GM21576 (cell line): ENCODE results near the gene CCDC183.
A peak's percentile ranks its signal among the peaks of the same experiment; 100 is the strongest.
"Not testable (repeated sequence)": the region's sequence is repeated elsewhere in the genome, so short reads cannot be mapped to it uniquely, and the experiment has no call there.

Experiments
- ATAC-seq: cut with Tn5 transposase; IDR thresholded peaks from one replicate; pipeline ENCODE4 v1.9.1; 2021; ENCODE audit warnings: mild to moderate bottlenecking, moderate library complexity; ENCODE audit not compliant: unreplicated experiment

Gene CCDC183

DNA sequence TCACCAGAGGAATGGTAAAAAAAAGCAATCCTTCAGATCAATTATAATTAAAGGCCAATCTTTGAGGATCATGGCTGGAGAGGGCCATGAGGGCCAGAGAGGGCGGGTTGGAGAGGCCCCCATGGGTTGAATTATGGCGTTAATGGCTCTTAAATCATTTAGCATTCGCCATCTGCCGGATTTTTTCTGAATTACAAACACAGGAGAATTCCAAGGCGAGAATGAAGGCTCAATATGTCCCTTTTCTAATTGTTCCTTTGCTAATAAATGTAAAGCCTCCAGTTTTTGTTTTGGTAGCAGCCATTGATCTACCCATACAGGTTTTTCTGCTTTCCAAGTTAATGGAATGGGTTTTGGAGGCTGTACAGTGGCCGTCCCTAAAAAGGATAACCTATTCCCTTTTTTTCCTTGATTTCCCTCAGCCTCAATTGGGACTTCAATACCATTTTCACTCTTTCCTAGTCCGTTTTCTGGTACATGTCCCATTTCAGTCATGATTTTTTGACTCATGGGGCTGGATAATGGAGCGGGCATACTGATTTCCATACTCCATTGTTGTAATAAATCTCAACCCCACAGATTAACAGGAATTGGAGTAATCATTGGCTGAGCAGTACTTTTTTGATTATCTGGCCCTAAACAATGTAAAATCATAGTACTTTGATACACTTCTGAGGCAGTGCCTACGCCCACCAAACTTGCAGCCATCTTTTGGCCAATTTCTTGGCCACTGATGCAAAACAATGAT is 11.7 kb upstream of the CCDC183 start:
- ATAC-seq, result no peak

- no peak for ATAC-seq
Measured at GRCh38 chr9:136784997-136785361, 11.2 kb upstream of the CCDC183 start.

GRCh38 chr9:136785565-136786355 is 10.4 kb upstream of the CCDC183 start:
- not testable (repeated sequence) for ATAC-seq

DNA sequence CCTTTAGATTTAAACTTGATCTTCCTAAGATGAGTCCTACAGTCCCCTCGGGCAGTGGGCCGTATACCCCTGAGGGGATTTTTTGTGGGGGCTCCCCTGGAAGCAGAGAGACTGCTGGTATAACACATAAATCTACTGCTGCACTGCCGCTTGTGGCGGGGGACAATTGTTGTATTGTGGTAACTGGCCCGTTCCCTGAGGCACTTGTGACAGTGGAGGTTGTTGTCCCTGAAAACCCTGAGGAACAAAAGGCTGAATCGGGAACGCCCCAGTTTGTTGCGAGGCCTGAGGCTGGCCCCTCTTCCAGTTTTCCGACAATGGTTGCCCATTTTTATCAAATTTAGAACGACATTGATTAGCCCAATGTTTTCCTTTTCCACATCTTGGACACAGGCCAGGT is 9.7 kb upstream of the CCDC183 start:
- no peak for ATAC-seq

DNA sequence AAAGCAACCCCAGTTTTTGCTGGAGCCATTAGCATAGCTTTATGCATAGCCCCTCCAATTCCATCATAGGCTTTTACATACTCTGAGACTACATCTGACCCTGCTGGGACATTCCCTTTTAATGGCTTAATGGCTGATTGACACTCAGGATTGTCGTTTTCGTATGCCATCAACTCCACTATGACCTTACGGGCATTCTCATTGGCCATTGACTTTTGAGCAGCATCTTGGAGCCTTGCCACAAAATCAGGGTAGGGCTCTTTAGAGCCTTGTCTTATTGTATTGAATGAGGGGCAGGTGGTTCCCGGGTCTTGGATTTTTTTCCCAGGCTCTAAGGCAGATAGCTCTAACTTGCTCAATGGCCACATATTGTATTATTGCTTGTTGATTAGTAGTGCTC is 9.2 kb upstream of the CCDC183 start:
- not testable (repeated sequence) for ATAC-seq

- ATAC-seq, result no peak
Measured at GRCh38 chr9:136787690-136788400, 8.3 kb upstream of the CCDC183 start.

DNA sequence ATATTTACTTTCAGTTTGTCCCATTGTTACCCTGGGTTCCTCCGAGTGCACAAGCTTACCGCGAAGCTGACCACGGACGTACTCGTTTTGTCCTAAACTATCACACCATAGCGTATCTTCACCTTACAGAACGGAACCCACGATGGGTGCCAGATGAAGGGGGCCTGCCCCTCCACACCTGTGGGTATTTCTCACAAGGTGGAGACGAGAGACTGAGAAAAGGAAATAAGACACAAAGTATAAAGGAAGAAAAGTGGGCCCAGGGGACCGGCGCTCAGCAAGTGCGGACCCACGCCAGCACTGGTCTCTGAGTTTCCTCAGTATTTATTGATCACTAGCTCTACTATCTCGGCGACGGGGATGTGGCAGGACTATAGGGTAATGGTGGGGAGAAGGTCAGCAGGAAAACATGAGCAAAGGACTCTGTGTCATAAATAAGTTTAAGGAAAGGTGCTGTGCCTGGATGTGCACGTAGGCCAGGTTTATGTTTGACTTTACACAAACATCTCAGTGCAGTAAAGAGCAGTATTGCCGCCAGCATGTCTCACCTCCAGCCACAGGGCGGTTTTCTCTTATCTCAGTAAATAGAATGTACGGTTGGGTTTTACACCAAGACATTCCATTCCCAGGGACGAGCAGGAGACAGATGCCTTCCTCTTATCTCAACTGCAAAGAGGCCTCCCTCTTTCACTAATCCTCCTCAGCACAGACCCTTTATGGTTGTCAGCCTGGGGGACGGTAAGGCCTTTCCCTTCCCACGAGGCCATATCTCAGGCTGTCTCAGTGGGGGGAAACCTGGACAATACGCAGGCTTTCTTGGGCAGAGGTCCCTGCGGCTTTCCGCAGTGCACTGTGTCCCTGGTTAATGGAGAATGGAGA is 7.3 kb upstream of the CCDC183 start:
- ATAC-seq, result not testable (repeated sequence)

DNA sequence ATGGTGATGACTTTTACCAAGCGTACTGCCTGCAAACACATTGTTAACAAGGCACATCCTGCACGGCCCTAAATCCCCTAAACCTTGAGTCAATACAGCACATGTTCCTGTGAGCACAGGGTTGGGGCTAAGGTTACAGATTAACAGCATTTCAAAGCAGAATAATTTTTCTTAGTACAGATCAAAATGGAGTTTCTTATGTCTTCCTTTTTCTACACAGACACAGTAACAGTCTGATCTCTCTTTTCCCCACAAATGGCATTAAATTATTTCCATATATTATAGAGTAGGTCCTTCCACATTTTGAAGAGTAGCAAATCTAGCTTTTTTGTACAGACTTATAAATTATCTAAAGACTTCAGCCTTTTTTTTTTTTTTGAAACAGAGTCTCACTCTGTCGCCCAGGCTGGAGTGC is 6.6 kb upstream of the CCDC183 start:
- ATAC-seq, result no peak

- ATAC-seq, result peak; percentile 79
Measured at GRCh38 chr9:136790640-136791515, 5.3 kb upstream of the CCDC183 start, which contains the start of gene TMEM141. Gene TMEM141 (plus strand): TSS chr9:136791344. CDS start chr9:136791371, 27 bp downstream.

- peak; percentile 25 for ATAC-seq
Measured at GRCh38 chr9:136791516-136792276, 4.4 kb upstream of the CCDC183 start.

DNA sequence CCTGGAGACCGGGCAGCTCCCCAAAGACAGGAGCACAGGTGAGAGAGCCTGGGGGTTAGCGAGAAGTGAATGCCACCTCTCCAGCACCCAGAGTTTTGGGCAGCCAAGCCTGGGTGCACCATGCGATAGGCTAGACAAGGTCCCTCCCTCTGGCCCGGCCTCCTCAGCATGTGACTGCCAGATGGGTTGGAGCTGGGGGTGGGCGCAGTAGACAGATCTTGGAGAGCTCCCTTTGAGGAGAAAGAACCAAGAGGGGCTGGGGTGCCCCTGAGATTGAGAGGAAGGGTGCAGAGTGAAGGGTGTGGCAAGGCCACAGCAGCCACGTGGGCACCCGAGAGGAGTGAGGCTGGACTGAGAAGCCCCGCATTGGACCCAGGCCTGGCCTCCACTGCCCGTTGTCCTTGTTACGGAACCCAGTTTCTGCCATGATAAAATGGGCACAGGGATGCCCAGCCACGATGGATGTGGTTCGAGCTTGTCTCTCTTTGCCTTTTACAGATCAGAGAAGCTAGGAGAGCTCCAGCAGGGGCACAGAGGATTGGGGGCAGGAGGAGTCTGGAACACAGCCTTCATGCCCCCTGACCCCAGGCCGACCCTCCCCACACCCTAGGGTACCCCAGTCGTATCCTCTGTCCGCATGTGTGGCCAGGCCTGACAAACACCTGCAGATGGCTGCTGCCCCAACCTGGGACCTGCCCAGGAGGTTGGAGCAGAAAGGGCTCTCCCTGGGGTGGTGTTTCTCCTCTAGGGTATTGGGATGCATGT is 3.6 kb upstream of the CCDC183 start:
- no peak for ATAC-seq

DNA sequence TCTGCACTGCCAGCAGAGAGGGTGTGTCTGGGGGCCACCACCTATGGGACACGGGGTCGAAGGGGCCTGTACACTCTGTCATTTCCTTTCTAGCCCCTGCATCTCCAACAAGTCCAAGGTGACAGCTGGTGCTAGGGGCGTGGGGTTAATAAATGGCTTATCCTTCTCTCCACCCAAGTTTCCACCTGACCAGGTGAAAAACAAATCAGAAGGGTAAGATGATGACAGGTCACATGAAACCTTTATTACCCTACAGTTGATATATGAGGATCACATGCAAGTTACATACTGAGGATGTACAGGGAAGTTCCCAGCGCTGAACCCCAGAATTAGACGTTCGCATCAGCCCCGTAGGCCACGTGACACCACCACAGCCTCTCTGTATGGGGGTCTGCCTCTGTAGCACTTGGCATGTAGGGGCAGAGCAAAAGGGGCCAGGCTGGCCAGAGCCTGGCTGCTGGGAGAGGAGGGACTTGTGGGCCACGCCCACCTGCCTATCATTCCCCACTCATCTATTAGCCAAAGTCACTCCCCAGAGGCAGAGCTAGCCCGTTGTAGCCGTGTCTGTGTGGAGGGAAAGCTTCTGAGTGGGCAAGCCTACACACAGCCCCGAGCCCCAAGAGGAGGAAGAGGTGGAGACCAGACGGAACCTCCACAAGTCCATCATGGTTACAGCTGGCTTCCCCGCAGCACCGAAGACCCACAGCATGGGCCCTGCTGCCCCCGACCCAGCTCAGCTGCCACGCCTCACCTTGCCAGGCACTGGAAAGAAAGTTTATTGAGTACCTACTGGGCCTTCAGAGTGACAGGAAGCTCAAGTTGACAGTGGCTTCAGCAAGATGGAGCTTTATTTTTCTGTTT is 2.8 kb upstream of the CCDC183 start:
- ATAC-seq, result no peak

GRCh38 chr9:136794281-136794999 is 1.7 kb upstream of the CCDC183 start:
- ATAC-seq, result no peak

DNA sequence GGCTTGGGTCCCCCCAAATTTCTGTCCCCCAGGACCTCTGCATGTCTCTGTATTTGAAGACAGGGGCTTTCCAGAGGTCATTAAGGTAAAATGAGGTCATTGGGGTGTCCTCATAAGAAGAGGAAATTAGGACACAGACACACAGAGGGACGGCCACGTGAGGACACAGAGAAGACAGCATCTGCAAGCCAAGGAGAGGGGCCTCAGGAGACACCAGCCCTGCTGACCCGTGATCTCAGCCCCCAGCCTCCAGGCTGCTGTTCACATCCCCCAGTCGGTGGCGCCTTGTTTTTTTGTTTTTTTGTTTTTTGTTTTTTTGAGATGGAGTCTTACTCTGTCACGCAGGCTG is 1.2 kb upstream of the CCDC183 start:
- no peak for ATAC-seq

GRCh38 chr9:136796775-136797347 is 723 bp downstream of the CCDC183 start:
- ATAC-seq, result not testable (repeated sequence)

DNA sequence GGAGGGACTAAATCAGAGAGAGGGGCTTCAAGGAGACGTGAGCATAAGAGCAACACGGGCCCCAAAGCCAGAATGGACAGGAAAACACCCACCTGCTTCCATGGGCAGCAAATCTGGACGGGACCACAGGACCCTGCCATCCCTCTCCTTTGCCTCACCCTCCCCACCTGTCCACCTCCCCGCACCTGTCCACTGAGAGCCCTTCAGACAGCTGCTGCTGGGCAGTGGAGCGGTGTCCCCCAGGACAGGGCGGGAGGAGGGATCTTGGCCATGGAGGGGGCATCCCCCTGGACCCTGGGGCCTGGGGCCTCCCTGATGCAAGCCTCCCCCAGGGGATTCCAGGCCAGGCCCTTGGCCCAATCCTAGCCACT is 2.6 kb downstream of the CCDC183 start:
- ATAC-seq, result no peak
